HepG2 (cell line): Measurements from ENCODE around the gene BBC3. TPM values are rescaled to one million over a fixed set of nuclear protein-coding genes. Genes with fewer than 3 reads are reported as not detected.

Experiments
- ADNP ChIP-seq: sonication (generic); formaldehyde crosslinking; IDR thresholded peaks from 2 replicates; pipeline ENCODE4 v1.4.0; 2020; ENCODE audit warnings: missing genetic modification reagents
- BRCA1 ChIP-seq: sonication (generic); formaldehyde crosslinking; IDR thresholded peaks from 2 replicates; pipeline ENCODE4 v1.4.0; 2020; ENCODE audit warnings: missing genetic modification reagents
- CCAR2 ChIP-seq: fragments of 200-400 bp; formaldehyde crosslinking; optimal IDR thresholded peaks from 2 replicates; pipeline ENCODE3; 2018; ENCODE audit warnings: low read depth, mild to moderate bottlenecking, low read length, moderate library complexity
- GABPB1 ChIP-seq: IDR thresholded peaks from 2 replicates; pipeline ENCODE4 v1.6.1; 2016; ENCODE audit warnings: mild to moderate bottlenecking, missing genetic modification reagents, moderate library complexity, missing compliant biosample characterization
- KDM1A ChIP-seq: IDR thresholded peaks from 2 replicates; pipeline ENCODE4 v1.6.1; 2016; ENCODE audit warnings: missing compliant biosample characterization
- NFIC ChIP-seq: IDR thresholded peaks from 2 replicates; pipeline ENCODE4 v1.6.1; 2012; ENCODE audit warnings: mild to moderate bottlenecking, low read length, inconsistent platforms
- SP4 ChIP-seq: sonication (generic); formaldehyde crosslinking; IDR thresholded peaks from 2 replicates; pipeline ENCODE4 v1.8.1; 2023; ENCODE audit warnings: mild to moderate bottlenecking, missing genetic modification reagents
- ZNF407 ChIP-seq: sonication (generic); formaldehyde crosslinking; IDR thresholded peaks from one replicate; pipeline ENCODE4 v1.5.1; 2020; ENCODE audit warnings: mild to moderate bottlenecking, missing genetic modification reagents; ENCODE audit errors: not compliant biosample characterization
- polyA plus RNA-seq, 8 experiments: library from polyadenylated mRNA; depleted of rRNA in 3 of 8; stranded (reverse) in 7 of 8; unstranded in 1 of 8; fragments of >200 nt; fragmentation: Illumina TruSeq in 4 of 8; extraction: Trizol in 4 of 8; gene quantifications; 2 replicates each; pipeline versions ENCODE4 v1.2.1 to v1.2.3, GENCODE V29; 2011 to 2016; ENCODE audit warnings: low read depth in 4 of 8, missing spikeins in 1 of 8, mixed read lengths in 1 of 8; ENCODE audit not compliant: insufficient read depth in 1 of 8
- total RNA-seq, 5 experiments: library from RNA; depleted of rRNA; stranded (reverse); fragments of >200 nt; fragmentation: Illumina TruSeq; extraction: Trizol; gene quantifications; 2 replicates each; pipeline ENCODE4 v1.2.3, GENCODE V29; 2016; ENCODE audit warnings: low read depth in 1 of 5
- TF ChIP-seq, protein P1 (sequence below): sonication (generic); formaldehyde crosslinking; IDR thresholded peaks from 2 replicates; pipeline ENCODE4 v1.5.0; 2020; ENCODE audit warnings: mild to moderate bottlenecking, missing genetic modification reagents
- TF ChIP-seq, protein P2 (sequence below): sonication (generic); formaldehyde crosslinking; IDR thresholded peaks from 2 replicates; pipeline ENCODE4 v1.4.0; 2020; ENCODE audit warnings: missing genetic modification reagents
- TF ChIP-seq, protein P3 (sequence below): sonication (generic); IDR thresholded peaks from 2 replicates; pipeline ENCODE4 v1.6.1; 2016; ENCODE audit warnings: low read depth, borderline replicate concordance

The BBC3 gene
- total and polyA plus RNA-seq, 2 of the 13 experiments (the other 11 are each of a cell fraction or from before 2014, with no cell fraction given): 6.1 to 8.8 TPM

- TF ChIP-seq ZNF407 (CRISPR knock-in tag): no peak
- TF ChIP-seq, protein P1, sequence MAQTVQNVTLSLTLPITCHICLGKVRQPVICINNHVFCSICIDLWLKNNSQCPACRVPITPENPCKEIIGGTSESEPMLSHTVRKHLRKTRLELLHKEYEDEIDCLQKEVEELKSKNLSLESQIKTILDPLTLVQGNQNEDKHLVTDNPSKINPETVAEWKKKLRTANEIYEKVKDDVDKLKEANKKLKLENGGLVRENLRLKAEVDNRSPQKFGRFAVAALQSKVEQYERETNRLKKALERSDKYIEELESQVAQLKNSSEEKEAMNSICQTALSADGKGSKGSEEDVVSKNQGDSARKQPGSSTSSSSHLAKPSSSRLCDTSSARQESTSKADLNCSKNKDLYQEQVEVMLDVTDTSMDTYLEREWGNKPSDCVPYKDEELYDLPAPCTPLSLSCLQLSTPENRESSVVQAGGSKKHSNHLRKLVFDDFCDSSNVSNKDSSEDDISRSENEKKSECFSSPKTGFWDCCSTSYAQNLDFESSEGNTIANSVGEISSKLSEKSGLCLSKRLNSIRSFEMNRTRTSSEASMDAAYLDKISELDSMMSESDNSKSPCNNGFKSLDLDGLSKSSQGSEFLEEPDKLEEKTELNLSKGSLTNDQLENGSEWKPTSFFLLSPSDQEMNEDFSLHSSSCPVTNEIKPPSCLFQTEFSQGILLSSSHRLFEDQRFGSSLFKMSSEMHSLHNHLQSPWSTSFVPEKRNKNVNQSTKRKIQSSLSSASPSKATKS: 0 out of 2 replicates have a peak, but pooled peaks have one; percentile 84
- peak; percentile 78 for TF ChIP-seq CCAR2
- TF ChIP-seq NFIC: peak; percentile 64; the same call in 1 of the 2 replicates
- peak; percentile 99 for TF ChIP-seq KDM1A
- TF ChIP-seq ADNP (CRISPR knock-in tag): peak; percentile 85; the same call in 1 of the 2 replicates
- peak; percentile 63 for TF ChIP-seq GABPB1
- TF ChIP-seq BRCA1 (CRISPR knock-in tag): peak; percentile 54; the same call in 1 of the 2 replicates
- peak; percentile 17; the same call in 1 of the 2 replicates for TF ChIP-seq SP4 (CRISPR knock-in tag)
- TF ChIP-seq, protein P2, sequence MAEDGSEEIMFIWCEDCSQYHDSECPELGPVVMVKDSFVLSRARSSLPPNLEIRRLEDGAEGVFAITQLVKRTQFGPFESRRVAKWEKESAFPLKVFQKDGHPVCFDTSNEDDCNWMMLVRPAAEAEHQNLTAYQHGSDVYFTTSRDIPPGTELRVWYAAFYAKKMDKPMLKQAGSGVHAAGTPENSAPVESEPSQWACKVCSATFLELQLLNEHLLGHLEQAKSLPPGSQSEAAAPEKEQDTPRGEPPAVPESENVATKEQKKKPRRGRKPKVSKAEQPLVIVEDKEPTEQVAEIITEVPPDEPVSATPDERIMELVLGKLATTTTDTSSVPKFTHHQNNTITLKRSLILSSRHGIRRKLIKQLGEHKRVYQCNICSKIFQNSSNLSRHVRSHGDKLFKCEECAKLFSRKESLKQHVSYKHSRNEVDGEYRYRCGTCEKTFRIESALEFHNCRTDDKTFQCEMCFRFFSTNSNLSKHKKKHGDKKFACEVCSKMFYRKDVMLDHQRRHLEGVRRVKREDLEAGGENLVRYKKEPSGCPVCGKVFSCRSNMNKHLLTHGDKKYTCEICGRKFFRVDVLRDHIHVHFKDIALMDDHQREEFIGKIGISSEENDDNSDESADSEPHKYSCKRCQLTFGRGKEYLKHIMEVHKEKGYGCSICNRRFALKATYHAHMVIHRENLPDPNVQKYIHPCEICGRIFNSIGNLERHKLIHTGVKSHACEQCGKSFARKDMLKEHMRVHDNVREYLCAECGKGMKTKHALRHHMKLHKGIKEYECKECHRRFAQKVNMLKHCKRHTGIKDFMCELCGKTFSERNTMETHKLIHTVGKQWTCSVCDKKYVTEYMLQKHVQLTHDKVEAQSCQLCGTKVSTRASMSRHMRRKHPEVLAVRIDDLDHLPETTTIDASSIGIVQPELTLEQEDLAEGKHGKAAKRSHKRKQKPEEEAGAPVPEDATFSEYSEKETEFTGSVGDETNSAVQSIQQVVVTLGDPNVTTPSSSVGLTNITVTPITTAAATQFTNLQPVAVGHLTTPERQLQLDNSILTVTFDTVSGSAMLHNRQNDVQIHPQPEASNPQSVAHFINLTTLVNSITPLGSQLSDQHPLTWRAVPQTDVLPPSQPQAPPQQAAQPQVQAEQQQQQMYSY (CRISPR knock-in tag): 0 out of 2 replicates have a peak, but pooled peaks have one; percentile 34
- TF ChIP-seq, protein P3, sequence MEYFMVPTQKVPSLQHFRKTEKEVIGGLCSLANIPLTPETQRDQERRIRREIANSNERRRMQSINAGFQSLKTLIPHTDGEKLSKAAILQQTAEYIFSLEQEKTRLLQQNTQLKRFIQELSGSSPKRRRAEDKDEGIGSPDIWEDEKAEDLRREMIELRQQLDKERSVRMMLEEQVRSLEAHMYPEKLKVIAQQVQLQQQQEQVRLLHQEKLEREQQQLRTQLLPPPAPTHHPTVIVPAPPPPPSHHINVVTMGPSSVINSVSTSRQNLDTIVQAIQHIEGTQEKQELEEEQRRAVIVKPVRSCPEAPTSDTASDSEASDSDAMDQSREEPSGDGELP: peak; percentile 54; the same call in 1 of the 2 replicates
These were observed 3.4 kb downstream of the BBC3 start (continued) for GRCh38 chr19:47227352-47228167.
